ENCODE results near the gene RPL22L1. TPM values are rescaled to one million over a fixed set of nuclear protein-coding genes. Genes with fewer than 3 reads are reported as not detected.

The RPL22L1 gene
- total and polyA plus RNA-seq, 8 donors, result 10.4 to 89.0 (median 35.4) TPM

GRCh38 chr3:170816341-170816740 lies 53.7 kb downstream of the RPL22L1 start:
- no peak for DNase-seq
- no peaks in the 10 kb centered on the region for H3K27me3 ChIP-seq
- peaks cover 0 to 10% (median 0%) of the 10 kb centered on the region in 3 donors for H3K4me1 ChIP-seq
- H3K4me3 ChIP-seq, result no peak overlapping the region
- 71 to 81% methylated on average over 2 of the region's 2 CpGs for WGBS, 2 donors
- TF ChIP-seq, protein P1, sequence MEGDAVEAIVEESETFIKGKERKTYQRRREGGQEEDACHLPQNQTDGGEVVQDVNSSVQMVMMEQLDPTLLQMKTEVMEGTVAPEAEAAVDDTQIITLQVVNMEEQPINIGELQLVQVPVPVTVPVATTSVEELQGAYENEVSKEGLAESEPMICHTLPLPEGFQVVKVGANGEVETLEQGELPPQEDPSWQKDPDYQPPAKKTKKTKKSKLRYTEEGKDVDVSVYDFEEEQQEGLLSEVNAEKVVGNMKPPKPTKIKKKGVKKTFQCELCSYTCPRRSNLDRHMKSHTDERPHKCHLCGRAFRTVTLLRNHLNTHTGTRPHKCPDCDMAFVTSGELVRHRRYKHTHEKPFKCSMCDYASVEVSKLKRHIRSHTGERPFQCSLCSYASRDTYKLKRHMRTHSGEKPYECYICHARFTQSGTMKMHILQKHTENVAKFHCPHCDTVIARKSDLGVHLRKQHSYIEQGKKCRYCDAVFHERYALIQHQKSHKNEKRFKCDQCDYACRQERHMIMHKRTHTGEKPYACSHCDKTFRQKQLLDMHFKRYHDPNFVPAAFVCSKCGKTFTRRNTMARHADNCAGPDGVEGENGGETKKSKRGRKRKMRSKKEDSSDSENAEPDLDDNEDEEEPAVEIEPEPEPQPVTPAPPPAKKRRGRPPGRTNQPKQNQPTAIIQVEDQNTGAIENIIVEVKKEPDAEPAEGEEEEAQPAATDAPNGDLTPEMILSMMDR (IDR thresholded peaks at IDR 0.05), result no peak
- H3K27ac ChIP-seq, result no peak overlapping the region
- no peak for ATAC-seq
- H3K36me3 ChIP-seq, result no peaks in the 10 kb centered on the region
- no peaks in the 10 kb centered on the region for H3K9me3 ChIP-seq
- intact Hi-C loops (cut with DNase I), result loop anchor here in 1 of 3 donors (10.0 kb wide), 1 partner anchor 402 kb away; the partner anchor contains the start of gene CLDN11
- no peak for FAIRE-seq

- no peak overlapping the region for H3K27ac ChIP-seq
- ATAC-seq (no peak), FAIRE-seq (no peak), DNase-seq (no peak)
- peaks cover 0 to 10% (median 0%) of the 10 kb centered on the region in 3 donors for H3K4me1 ChIP-seq
- intact Hi-C loops (cut with DNase I), result loop anchor here in 1 of 3 donors (10.0 kb wide), 1 partner anchor 401 kb away; the partner anchor contains the start of gene CLDN11
- H3K36me3 ChIP-seq, result no peaks in the 10 kb centered on the region
- WGBS, 2 donors, result 64 to 74% methylated on average over 3 of the region's 3 CpGs
- TF ChIP-seq, protein P1 (IDR thresholded peaks at IDR 0.05), result no peak
- no peak overlapping the region for H3K4me3 ChIP-seq
- no peaks in the 10 kb centered on the region for H3K27me3 ChIP-seq
- H3K9me3 ChIP-seq, result no peaks in the 10 kb centered on the region
These were observed 54.1 kb downstream of the RPL22L1 start for GRCh38 chr3:170815936-170816335.

DNA sequence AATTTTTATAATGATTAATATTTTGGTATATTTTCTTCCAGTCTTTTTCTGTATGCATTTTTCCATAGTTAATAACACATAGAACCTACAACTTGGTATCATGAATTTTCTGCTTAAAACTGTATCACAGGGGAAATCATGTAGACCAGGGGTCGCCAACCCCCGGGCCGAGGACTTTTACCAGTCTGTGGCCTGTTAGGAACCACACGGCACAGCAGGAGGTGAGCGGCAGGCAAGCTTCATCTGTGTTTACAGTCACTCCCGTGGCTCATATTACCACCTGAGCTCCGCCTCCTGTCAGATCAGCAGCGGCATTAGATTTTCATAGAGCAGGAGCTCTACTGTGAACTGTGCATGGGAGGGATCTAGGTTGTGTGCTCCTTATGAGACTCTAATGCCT lies 54.7 kb downstream of the RPL22L1 start:
- Histone ChIP-seq H3K9me3 (no peaks in the 10 kb centered on the region), H3K27me3 (no peaks in the 10 kb centered on the region), H3K4me1 (peaks cover 0 to 10% (median 0%) of the 10 kb centered on the region in 3 donors), H3K36me3 (no peaks in the 10 kb centered on the region), H3K4me3 (no peak overlapping the region), H3K27ac (peak overlapping the region in 2 of 4 donors; percentile 38 to 69)
- no peak for FAIRE-seq
- TF ChIP-seq, protein P1 (IDR thresholded peaks at IDR 0.05), result no peak
- peak; percentile 91 to 97 (median 96) for ATAC-seq
- peak; percentile 56 to 76 (median 65) for DNase-seq
- 10 to 13% methylated on average over 8 of the region's 8 CpGs for WGBS, 2 donors
- intact Hi-C loops (cut with DNase I), result loop anchor here in 1 of 3 donors (10.0 kb wide), 1 partner anchor 401 kb away; the partner anchor contains the start of gene CLDN11

Other genes with a start within 250 kb of the RPL22L1 start
- gene EIF5A2, start 38.4 kb upstream of the RPL22L1 start, total RNA-seq, result 1 to 10 TPM; 1.9 to 6.7 (median 4.2) TPM
- 1 to 10 TPM in 1 of 2 donors, under 1 TPM in 1; 0.99 to 1.6 TPM for gene EIF5A2, start 38.4 kb upstream of the RPL22L1 start, polyA plus RNA-seq
- gene SLC2A2, start 156.5 kb upstream of the RPL22L1 start, total RNA-seq, result 1 to 10 TPM in 4 of 6 donors, under 1 TPM in 2; 0.59 to 4.3 (median 2.7) TPM
- 1 to 10 TPM; 1.8 to 5.9 TPM for gene SLC2A2, start 156.5 kb upstream of the RPL22L1 start, polyA plus RNA-seq